GM12878 (cell line): ENCODE data around the gene HOXC13. TPM values are rescaled to one million over a fixed set of nuclear protein-coding genes. Genes with fewer than 3 reads are reported as not detected.

ENCODE experiments used
- ATAC-seq: fragments of 200-7000 bp; cut with Tn5 transposase; 3 replicates; pipeline ENCODE4 v1.9.1; 2020; ENCODE audit warnings: mild to moderate bottlenecking, moderate library complexity
- BruUV-seq: library from RNA; stranded (reverse); fragments of 400-500 nt; replicated peaks from 2 replicates; lab custom pipeline; 2021; lab: Mats Ljungman, UMichigan
- CTCF ChIA-PET: fragments of 300-600 bp; sonication (Branson Sonifier 250); formaldehyde crosslinking; extraction: SDS; loops from one replicate; lab custom pipeline; 2021; ENCODE audit warnings: inconsistent platforms; lab: Yijun Ruan, JAX
- POLR2A ChIA-PET: fragments of 350-600 bp; formaldehyde crosslinking; extraction: SDS; loops from one replicate; lab custom pipeline; 2021; ENCODE audit warnings: inconsistent platforms; lab: Charles Lee
- RAD21 ChIA-PET: fragments of 300-600 bp; sonication (Branson Sonifier 250); formaldehyde crosslinking; loops from one replicate; lab custom pipeline; 2023; ENCODE audit warnings: antibody characterized with exemption; ENCODE audit not compliant: unreplicated experiment; lab: Charles Lee
- SMC1A ChIA-PET: fragments of 300-600 bp; sonication (Branson Sonifier 250); formaldehyde crosslinking; loops from one replicate; lab custom pipeline; 2023; ENCODE audit not compliant: unreplicated experiment, uncharacterized antibody; lab: Charles Lee
- DNase-seq: peaks from one replicate; pipeline ENCODE4 v3.0.0-alpha.2; 2011; ENCODE audit warnings: low read depth, low spot score
- FAIRE-seq: peaks from 3 replicates; lab custom pipeline; 2011; peaks lifted over from hg19 to GRCh38; lab: Jason Lieb, UNC
- H2AFZ ChIP-seq: 2 replicates; pipeline ENCODE4 v1.6.0; 2011; ENCODE audit warnings: low read depth, low read length, control low read depth; ENCODE audit not compliant: control insufficient read depth
- H3K27ac ChIP-seq: 2 replicates; pipeline ENCODE4 v1.5.1; 2011; ENCODE audit warnings: control low read depth; ENCODE audit not compliant: control insufficient read depth, insufficient read depth
- H3K27me3 ChIP-seq, 2 experiments: replicated peaks in 1 of 2; 2 replicates each; pipeline versions ENCODE4 v1.6.0 to v1.6.1; 2011; ENCODE audit warnings: low read length in 1 of 2; ENCODE audit not compliant: control insufficient read depth in 2 of 2, insufficient read depth in 2 of 2
- H3K36me3 ChIP-seq, 2 experiments: 2 replicates each; pipeline ENCODE4 v1.5.1; 2011; ENCODE audit warnings: low read length in 1 of 2; ENCODE audit not compliant: control insufficient read depth in 2 of 2, insufficient read depth in 2 of 2
- H3K4me1 ChIP-seq: 2 replicates; pipeline ENCODE4 v1.6.1; 2011; ENCODE audit warnings: mild to moderate bottlenecking, low read length, moderate library complexity, mixed read lengths; ENCODE audit not compliant: control insufficient read depth, insufficient read depth
- H3K4me2 ChIP-seq: 2 replicates; pipeline ENCODE4 v1.6.0; 2011; ENCODE audit warnings: control low read depth; ENCODE audit not compliant: control insufficient read depth, insufficient read depth
- H3K4me3 ChIP-seq: fragments of 200-600 bp; sonication (generic); 2 replicates; pipeline ENCODE4 v1.5.1; 2016
- H3K79me2 ChIP-seq: 2 replicates; pipeline ENCODE4 v1.6.0; 2011; ENCODE audit warnings: low read length; ENCODE audit not compliant: control insufficient read depth, insufficient read depth
- H3K9ac ChIP-seq: 2 replicates; pipeline ENCODE4 v1.8.0; 2011; ENCODE audit warnings: low read length, control low read depth, mixed read lengths; ENCODE audit not compliant: control insufficient read depth, insufficient read depth
- H3K9me3 ChIP-seq: replicated peaks from 3 replicates; pipeline ENCODE4 v1.5.1; 2011; ENCODE audit warnings: mild to moderate bottlenecking, low read length; ENCODE audit not compliant: control insufficient read depth, insufficient read depth
- H4K20me1 ChIP-seq: 2 replicates; pipeline ENCODE4 v1.6.0; 2011; ENCODE audit not compliant: control insufficient read depth, insufficient read depth
- BCLAF1 ChIP-seq: fragments of 450-650 bp; IDR thresholded peaks from 2 replicates; pipeline ENCODE4 v1.6.1; 2017; ENCODE audit warnings: antibody characterized with exemption, mild to moderate bottlenecking, moderate library complexity
- NKRF ChIP-seq: fragments of 450-650 bp; conservative IDR thresholded peaks from 2 replicates; pipeline ENCODE4 v1.6.1; 2017; ENCODE audit warnings: mild to moderate bottlenecking, moderate library complexity
- SRF ChIP-seq, 2 experiments: IDR thresholded peaks; 2 replicates each; pipeline ENCODE4 v1.6.1; 2011; ENCODE audit warnings: low read depth in 2 of 2, low read length in 2 of 2, mild to moderate bottlenecking in 1 of 2, moderate library complexity in 1 of 2
- ZBED1 ChIP-seq: IDR thresholded peaks from 2 replicates; pipeline ENCODE4 v1.6.1; 2016; ENCODE audit warnings: borderline replicate concordance
- ZNF274 ChIP-seq: IDR thresholded peaks from one replicate; pipeline ENCODE4 v1.8.0; 2011; ENCODE audit not compliant: insufficient read length, insufficient read depth
- WGBS: methylation state at CpG from one replicate; pipeline ENCODE4 v1.1.6; 2016; ENCODE audit warnings: low lambda C conversion rate; ENCODE audit not compliant: insufficient replicate concordance, insufficient coverage; ENCODE audit errors: missing lambda C conversion rate; 5-methylcytosine and 5-hydroxymethylcytosine counted together
- in situ Hi-C: fragments of 300-500 bp; cut with MboI; formaldehyde crosslinking; loops from 9 replicates; pipeline ENCODE4 v1.14.3; 2018; ENCODE audit warnings: mixed read lengths
- intact Hi-C: fragments of 100-400 bp; cut with micrococcal nuclease; formaldehyde crosslinking; loops from one replicate; pipeline ENCODE4 v1.14.2; 2022; ENCODE audit not compliant: unreplicated experiment
- polyA plus RNA-seq, 11 experiments: library from polyadenylated mRNA; depleted of rRNA in 4 of 11; unstranded in 6 of 11; stranded (reverse) in 5 of 11; fragments of >200 nt; fragmentation: Nextera tagmentation in 4 of 11; fragmentation: Illumina TruSeq in 1 of 11; extraction: Ambion mirVana in 4 of 11; extraction: Trizol in 1 of 11; gene quantifications; 1 replicate in 1 of 11; 2 replicates in 10 of 11; pipeline versions ENCODE4 v1.2.1 to v1.2.3, GENCODE V29; 2011 to 2016; ENCODE audit warnings: inconsistent platforms in 2 of 11, missing spikeins in 2 of 11, low read depth in 1 of 11
- total RNA-seq, 4 experiments: library from RNA; depleted of rRNA in 3 of 4; stranded (reverse); fragments of >200 nt in 3 of 4; fragmentation: Illumina TruSeq in 1 of 4; extraction: Trizol in 1 of 4; gene quantifications; 2 replicates each; pipeline versions ENCODE4 v1.2.1 to v1.2.3, GENCODE V29; 2013 to 2021

The HOXC13 gene
- total and polyA plus RNA-seq, 10 of the 15 experiments (the other 5 are each of a cell fraction or from before 2014, with no cell fraction given) = not detected

- no peak for TF ChIP-seq BCLAF1
Measured at GRCh38 chr12:53929527-53929926, 9.1 kb upstream of the HOXC13 start (continued).

GRCh38 chr12:53930591-53931255 lies 7.9 kb upstream of the HOXC13 start:
- CTCF ChIA-PET = interaction anchor here (1.2 kb wide), 1 partner anchor 55 kb away, joined by 4 read pairs; the partner anchor contains the start of gene HOXC10
- RAD21 ChIA-PET = no interaction called here
- Histone ChIP-seq H3K9me3 (no peaks in the 10 kb centered on the region), H3K4me2 (no peak overlapping the region), H4K20me1 (no peaks in the 10 kb centered on the region; the same call in 1 of the 2 replicates), H3K4me3 (no peak overlapping the region), H3K27ac (no peak overlapping the region), H3K4me1 (no peaks in the 10 kb centered on the region), H3K36me3 (no peaks in the 10 kb centered on the region), H2AFZ (no peak overlapping the region), H3K79me2 (no peaks in the 10 kb centered on the region), H3K9ac (no peak overlapping the region), H3K27me3 (peaks cover 14 to 44% of the 10 kb centered on the region in 2 experiments)
- DNase-seq = no peak
- BruUV-seq = no TSS peak
- POLR2A ChIA-PET = no interaction called here
- in situ Hi-C loops = no loop called here
- SMC1A ChIA-PET = no interaction called here
- 16% methylated on average over 30 of the region's 30 CpGs for WGBS
- ATAC-seq = no peak
- no peak for TF ChIP-seq SRF (IDR thresholded peaks at IDR 0.05; ENCODE audit: low read depth in 2 of 2, low read length in 2 of 2)
- no peak for TF ChIP-seq ZBED1
- TF ChIP-seq ZNF274 = no peak
- TF ChIP-seq NKRF = no peak
- FAIRE-seq = no peak
- intact Hi-C loops = no loop called here
